NB4 (cell line): ENCODE results near the gene PRR33.
A peak's percentile ranks its signal among the peaks of the same experiment; 100 is the strongest.

Experiments used
- CTCF ChIP-seq: IDR thresholded peaks from one replicate; pipeline ENCODE4 v1.5.1; 2012; ENCODE audit warnings: low read depth, low read length
- POLR2A ChIP-seq: IDR thresholded peaks from 2 replicates; pipeline ENCODE4 v1.6.1; 2011; ENCODE audit warnings: mild to moderate bottlenecking; ENCODE audit not compliant: insufficient read length; ENCODE audit errors: extremely low read depth

- TF ChIP-seq POLR2A: no peak
- TF ChIP-seq CTCF: peak; percentile 81
Measured at GRCh38 chr11:1876361-1877063, 15.2 kb downstream of the PRR33 start.
